ENCODE data around the gene ASB1. TPM values are rescaled to one million over a fixed set of nuclear protein-coding genes. Genes with fewer than 3 reads are reported as not detected.

ASB1 gene
- polyA plus RNA-seq, 1 donor (not counting 4 experiments of a cell fraction or from before 2014, with no cell fraction given), result 13.0 TPM

DNA sequence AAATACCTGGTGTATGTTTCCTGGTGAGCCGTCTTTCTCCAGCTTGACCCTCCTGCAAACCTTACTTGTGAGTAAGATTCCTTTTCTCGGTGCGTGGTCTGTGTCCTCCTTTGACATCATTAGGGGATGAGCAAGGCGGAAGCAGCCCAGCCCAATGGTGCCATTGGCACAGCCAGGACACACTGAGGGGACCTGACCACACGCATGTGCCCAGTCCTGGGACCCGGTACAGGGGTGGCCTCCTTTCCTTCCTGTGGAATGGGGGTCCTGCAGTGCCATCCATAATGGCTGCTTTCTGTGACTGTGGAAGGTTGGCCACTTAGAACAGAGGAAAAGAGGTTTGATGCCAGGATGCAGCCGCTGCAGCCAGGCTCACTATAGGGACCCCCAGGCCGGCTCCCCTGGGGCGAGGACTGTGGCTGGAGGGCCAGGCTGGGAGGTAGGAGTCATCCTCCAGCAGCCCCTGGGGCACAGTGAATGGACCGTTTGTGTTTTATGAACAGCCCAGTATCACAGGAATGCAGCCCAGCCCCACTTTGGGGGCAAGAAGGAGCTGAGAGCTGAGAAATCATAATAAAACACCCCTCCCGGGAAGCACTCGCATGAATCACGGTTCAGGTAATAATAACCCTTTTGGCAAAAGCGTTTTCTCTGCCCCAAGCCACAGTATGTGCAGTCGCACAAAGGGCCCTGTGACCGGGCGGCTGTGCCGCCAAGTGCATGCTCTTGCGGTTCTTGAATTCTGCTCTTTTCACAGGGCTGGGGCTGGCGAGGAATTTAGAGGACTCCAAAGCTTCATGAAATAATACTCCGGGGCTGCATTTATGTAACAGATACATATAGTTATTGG, 73.2 kb downstream of the ASB1 start:
- H3K27ac ChIP-seq (ENCODE audit: control insufficient read depth, insufficient read depth, low read length), result no peak overlapping the region
- H3K4me3 ChIP-seq (ENCODE audit: control insufficient read depth in 2 of 3, extremely low read depth in 1 of 3, insufficient read depth in 2 of 3, low read depth in 1 of 3, low read length in 3 of 3), result no peak overlapping the region
- no peaks in the 10 kb centered on the region for H3K9me1 ChIP-seq (ENCODE audit: control insufficient read depth, extremely low read depth, insufficient read depth, low read length)
- no peak overlapping the region for H3K9ac ChIP-seq (ENCODE audit: control insufficient read depth, extremely low read depth, insufficient read depth, low read length)
- H3K4me1 ChIP-seq (ENCODE audit: control insufficient read depth, extremely low read depth, insufficient read depth, low read length), result no peaks in the 10 kb centered on the region
- no peak for TF ChIP-seq EZH2 (IDR thresholded peaks at IDR 0.05; ENCODE audit: low read length)
- TF ChIP-seq, protein P1, sequence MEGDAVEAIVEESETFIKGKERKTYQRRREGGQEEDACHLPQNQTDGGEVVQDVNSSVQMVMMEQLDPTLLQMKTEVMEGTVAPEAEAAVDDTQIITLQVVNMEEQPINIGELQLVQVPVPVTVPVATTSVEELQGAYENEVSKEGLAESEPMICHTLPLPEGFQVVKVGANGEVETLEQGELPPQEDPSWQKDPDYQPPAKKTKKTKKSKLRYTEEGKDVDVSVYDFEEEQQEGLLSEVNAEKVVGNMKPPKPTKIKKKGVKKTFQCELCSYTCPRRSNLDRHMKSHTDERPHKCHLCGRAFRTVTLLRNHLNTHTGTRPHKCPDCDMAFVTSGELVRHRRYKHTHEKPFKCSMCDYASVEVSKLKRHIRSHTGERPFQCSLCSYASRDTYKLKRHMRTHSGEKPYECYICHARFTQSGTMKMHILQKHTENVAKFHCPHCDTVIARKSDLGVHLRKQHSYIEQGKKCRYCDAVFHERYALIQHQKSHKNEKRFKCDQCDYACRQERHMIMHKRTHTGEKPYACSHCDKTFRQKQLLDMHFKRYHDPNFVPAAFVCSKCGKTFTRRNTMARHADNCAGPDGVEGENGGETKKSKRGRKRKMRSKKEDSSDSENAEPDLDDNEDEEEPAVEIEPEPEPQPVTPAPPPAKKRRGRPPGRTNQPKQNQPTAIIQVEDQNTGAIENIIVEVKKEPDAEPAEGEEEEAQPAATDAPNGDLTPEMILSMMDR (optimal IDR thresholded peaks at IDR 0.05 in 1 of 3, IDR thresholded peaks at IDR 0.05 in 1 of 3, conservative IDR thresholded peaks at IDR 0.05 in 1 of 3; ENCODE audit: extremely low read depth in 1 of 3, insufficient read depth in 2 of 3, low read length in 3 of 3), result no peak
- H3K36me3 ChIP-seq (ENCODE audit: control insufficient read depth in 2 of 2, extremely low read depth in 1 of 2, insufficient read depth in 2 of 2, low read length in 2 of 2), result no peaks in the 10 kb centered on the region
- H3K9me3 ChIP-seq (ENCODE audit: control insufficient read depth, low read depth, low read length), result no peaks in the 10 kb centered on the region
- no peaks in the 10 kb centered on the region for H3K27me3 ChIP-seq (ENCODE audit: control insufficient read depth, extremely low read depth, insufficient read depth, low read length)
- no peaks in the 10 kb centered on the region for H4K20me1 ChIP-seq (ENCODE audit: control insufficient read depth, extremely low read depth, insufficient read depth, low read length)
- no peak overlapping the region for H3K4me2 ChIP-seq (ENCODE audit: control insufficient read depth, extremely low read depth, insufficient read depth, low read depth, low read length)
- dilution Hi-C loops (cut with MboI; ENCODE audit: extremely low pct_ligation_motif_present, low sequenced_read_pairs), result no loop called here
- no peak for DNase-seq (ENCODE audit: low read depth, low spot score)
- no peak for FAIRE-seq
- no peaks in the 10 kb centered on the region for H3K79me2 ChIP-seq (ENCODE audit: control insufficient read depth, insufficient read depth, low read length)
- no peak overlapping the region for H2AFZ ChIP-seq (ENCODE audit: control insufficient read depth, low read length)

DNA sequence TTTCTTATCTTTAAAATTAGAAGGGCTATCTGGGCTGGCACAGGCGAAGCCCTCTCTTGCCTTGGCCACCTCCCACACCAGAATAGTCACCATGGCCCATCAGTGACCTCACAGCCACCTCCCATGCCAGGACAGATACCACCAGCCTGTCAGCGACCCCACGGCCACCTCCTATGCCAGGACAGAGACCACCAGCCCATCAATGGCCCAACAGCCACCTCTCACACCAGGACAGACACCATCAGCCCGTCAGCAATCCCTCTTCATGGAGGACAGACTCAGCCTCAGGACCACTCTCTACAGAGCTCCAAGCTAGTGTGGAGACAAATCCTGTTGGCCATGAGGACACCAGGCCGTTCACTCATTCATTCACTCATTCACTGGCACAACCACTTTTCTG, 74.6 kb downstream of the ASB1 start:
- H3K79me2 ChIP-seq (ENCODE audit: control insufficient read depth, insufficient read depth, low read length), result no peaks in the 10 kb centered on the region
- FAIRE-seq (no peak), DNase-seq (ENCODE audit: low read depth, low spot score) (no peak)
- H3K27me3 ChIP-seq (ENCODE audit: control insufficient read depth, extremely low read depth, insufficient read depth, low read length), result no peaks in the 10 kb centered on the region
- no peak overlapping the region for H3K4me3 ChIP-seq (ENCODE audit: control insufficient read depth in 2 of 3, extremely low read depth in 1 of 3, insufficient read depth in 2 of 3, low read depth in 1 of 3, low read length in 3 of 3)
- H3K4me1 ChIP-seq (ENCODE audit: control insufficient read depth, extremely low read depth, insufficient read depth, low read length), result no peaks in the 10 kb centered on the region
- H3K36me3 ChIP-seq (ENCODE audit: control insufficient read depth in 2 of 2, extremely low read depth in 1 of 2, insufficient read depth in 2 of 2, low read length in 2 of 2), result no peaks in the 10 kb centered on the region
- no peaks in the 10 kb centered on the region for H3K9me1 ChIP-seq (ENCODE audit: control insufficient read depth, extremely low read depth, insufficient read depth, low read length)
- H3K27ac ChIP-seq (ENCODE audit: control insufficient read depth, insufficient read depth, low read length), result no peak overlapping the region
- TF ChIP-seq, protein P1 (optimal IDR thresholded peaks at IDR 0.05 in 1 of 3, IDR thresholded peaks at IDR 0.05 in 1 of 3, conservative IDR thresholded peaks at IDR 0.05 in 1 of 3; ENCODE audit: extremely low read depth in 1 of 3, insufficient read depth in 2 of 3, low read length in 3 of 3), result no peak
- no peak for TF ChIP-seq EZH2 (IDR thresholded peaks at IDR 0.05; ENCODE audit: low read length)
- H3K9me3 ChIP-seq (ENCODE audit: control insufficient read depth, low read depth, low read length), result no peaks in the 10 kb centered on the region
- dilution Hi-C loops (cut with MboI; ENCODE audit: extremely low pct_ligation_motif_present, low sequenced_read_pairs), result no loop called here
- H4K20me1 ChIP-seq (ENCODE audit: control insufficient read depth, extremely low read depth, insufficient read depth, low read length), result no peaks in the 10 kb centered on the region
- H3K9ac ChIP-seq (ENCODE audit: control insufficient read depth, extremely low read depth, insufficient read depth, low read length), result no peak overlapping the region
- H2AFZ ChIP-seq (ENCODE audit: control insufficient read depth, low read length), result no peak overlapping the region
- H3K4me2 ChIP-seq (ENCODE audit: control insufficient read depth, extremely low read depth, insufficient read depth, low read depth, low read length), result no peak overlapping the region

Small RNA genes lying within 50 kb of the gene (small RNA-seq; reads per million reads assigned to genes)
- 0 reads per million in 3 experiments for gene RNU6-234P (ENCODE audit: insufficient read length in 3 of 3, low read depth in 3 of 3, low replicate concordance in 1 of 3)

Other genes starting within 250 kb of the ASB1 start
- 30.6 to 39.1 TPM (median 37.5 TPM) in 3 replicates for gene ILKAP, start 223.2 kb upstream of the ASB1 start, polyA plus RNA-seq
- gene HES6, start 186.9 kb upstream of the ASB1 start, polyA plus RNA-seq, result 0.76 to 0.80 TPM (median 0.77 TPM) in 3 replicates
- gene PER2, start 138.3 kb upstream of the ASB1 start, polyA plus RNA-seq, result 0.68 to 2.0 TPM (median 1.6 TPM) in 3 replicates
- gene TRAF3IP1, start 106.4 kb upstream of the ASB1 start, polyA plus RNA-seq, result 6.4 to 7.0 TPM (median 7.0 TPM) in 3 replicates

All from keratinocyte (primary cell).